Iris pigment epithelial cell (primary cell): ENCODE data around the gene SH3GL1.
A peak's percentile ranks its signal among the peaks of the same experiment; 100 is the strongest.
"Not testable (repeated sequence)": the region's sequence is repeated elsewhere in the genome, so short reads cannot be mapped to it uniquely, and the experiment has no call there.

Experiments used
- DNase-seq: peaks from one replicate; pipeline ENCODE4 v3.0.0-alpha.2; 2011; ENCODE audit warnings: low read depth

The SH3GL1 gene

GRCh38 chr19:4362831-4363545, 37.4 kb downstream of the SH3GL1 start:
- no peak for DNase-seq

- no peak for DNase-seq
Observed at GRCh38 chr19:4362101-4362828, 38.1 kb downstream of the SH3GL1 start.

- no peak for DNase-seq
Observed at GRCh38 chr19:4361152-4362046, 38.9 kb downstream of the SH3GL1 start.

DNA sequence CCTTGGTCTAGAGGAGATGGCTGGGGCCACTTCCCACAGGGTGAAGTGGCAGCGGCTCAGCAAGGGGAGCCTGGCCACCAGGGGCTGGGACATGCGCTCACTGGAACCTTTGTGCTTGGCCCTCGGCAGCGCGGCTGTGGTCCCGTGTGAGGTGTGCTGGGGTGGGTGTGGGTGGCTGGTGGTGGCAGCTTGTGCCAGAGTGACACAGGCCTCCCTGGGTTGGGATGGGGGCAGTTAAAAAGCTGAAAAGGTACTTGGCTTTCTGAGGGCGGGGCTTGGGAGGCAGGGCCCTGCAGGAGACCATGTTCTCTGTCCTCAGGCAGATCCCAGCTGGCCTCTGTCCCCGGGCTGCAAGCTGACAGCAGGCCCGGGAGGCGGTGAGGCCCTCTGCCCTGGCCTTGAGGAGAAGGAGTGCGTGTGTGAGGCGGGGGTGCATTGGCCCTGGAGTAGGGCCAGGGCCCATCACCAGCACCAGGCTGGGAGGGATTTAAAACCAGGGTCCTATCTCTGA, 39.7 kb downstream of the SH3GL1 start:
- DNase-seq = no peak

GRCh38 chr19:4360081-4360569, 40.2 kb downstream of the SH3GL1 start:
- DNase-seq = no peak

DNA sequence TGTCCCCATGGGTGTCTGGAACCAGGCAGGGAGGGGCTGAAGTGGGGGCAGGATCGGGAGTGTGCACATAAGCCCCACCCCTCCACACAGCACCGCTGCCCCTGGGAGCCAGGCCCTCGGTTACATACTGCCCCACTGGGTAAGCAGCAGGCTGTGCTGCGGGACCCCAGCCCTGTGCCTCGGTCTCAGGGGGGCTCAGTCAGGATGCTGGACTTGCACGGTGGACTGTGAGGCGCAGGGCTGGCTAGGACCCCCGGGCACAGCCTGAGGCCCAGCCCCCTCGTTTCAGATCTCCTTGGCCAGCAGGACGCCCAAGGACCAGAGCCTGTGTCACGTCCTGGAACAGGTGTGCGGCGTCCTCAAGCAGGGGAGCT, 40.7 kb downstream of the SH3GL1 start:
- no peak for DNase-seq

- no peak for DNase-seq
Observed at GRCh38 chr19:4358709-4359626, 41.4 kb downstream of the SH3GL1 start.

- no peak for DNase-seq
Observed at GRCh38 chr19:4357921-4358326, 42.4 kb downstream of the SH3GL1 start.

DNA sequence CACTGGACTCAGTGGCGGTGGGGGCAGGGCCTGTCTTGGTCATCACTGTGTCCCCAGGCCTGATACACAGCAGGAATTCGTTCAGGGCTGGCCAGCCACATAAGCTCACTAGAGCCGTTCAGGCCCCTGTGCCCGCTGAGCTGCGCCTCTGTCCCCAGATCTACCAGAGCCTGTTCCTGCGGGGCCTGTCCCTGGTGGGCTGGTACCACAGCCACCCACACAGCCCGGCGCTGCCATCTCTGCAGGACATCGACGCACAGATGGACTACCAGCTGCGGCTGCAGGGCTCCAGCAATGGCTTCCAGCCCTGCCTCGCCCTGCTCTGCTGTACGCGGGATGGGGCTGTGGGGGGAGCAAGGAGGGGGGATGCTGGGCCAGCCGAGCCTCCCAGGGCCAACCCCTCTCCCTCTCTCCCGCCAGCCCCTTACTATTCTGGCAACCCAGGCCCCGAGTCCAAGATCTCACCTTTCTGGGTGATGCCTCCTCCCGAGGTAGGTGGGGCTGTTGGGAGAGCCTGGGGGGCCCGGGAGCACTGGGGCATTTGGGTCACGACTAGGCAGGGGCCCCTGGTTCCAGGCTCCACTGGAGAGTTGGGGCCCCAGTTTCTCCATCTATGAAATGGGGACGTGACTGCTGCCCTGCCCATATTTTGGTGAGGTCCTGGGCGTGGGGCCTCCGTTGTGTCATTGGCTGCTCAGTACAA, 43.1 kb downstream of the SH3GL1 start:
- no peak for DNase-seq

- DNase-seq = no peak
Observed at GRCh38 chr19:4354897-4355296, 45.5 kb downstream of the SH3GL1 start.

GRCh38 chr19:4354282-4354681, 46.1 kb downstream of the SH3GL1 start:
- no peak for DNase-seq

- peak; percentile 53 for DNase-seq
Observed at GRCh38 chr19:4352701-4353121, 47.6 kb downstream of the SH3GL1 start.

DNA sequence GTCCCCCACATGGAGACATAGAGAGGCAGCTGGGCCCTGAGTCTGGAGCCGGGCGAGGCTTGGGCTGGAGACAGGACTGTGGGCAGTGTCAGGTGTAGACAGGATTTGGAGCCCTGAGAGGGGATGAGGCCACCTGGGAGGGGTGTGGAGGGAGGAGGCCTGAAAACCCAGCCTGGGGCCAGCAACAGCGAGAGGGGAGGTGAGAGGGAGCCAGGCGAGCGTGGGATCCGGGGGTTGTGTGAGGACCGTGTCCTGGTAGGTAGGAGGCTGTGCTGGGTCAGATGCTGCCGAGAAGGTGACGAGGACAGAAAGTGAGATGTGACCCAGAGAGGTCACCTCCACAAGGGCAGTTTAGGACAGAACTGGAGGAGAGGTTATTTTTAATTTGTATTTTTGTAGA, 49.6 kb downstream of the SH3GL1 start:
- no peak for DNase-seq

- DNase-seq = no peak
Observed at GRCh38 chr19:4350111-4350510, 50.2 kb downstream of the SH3GL1 start.

DNA sequence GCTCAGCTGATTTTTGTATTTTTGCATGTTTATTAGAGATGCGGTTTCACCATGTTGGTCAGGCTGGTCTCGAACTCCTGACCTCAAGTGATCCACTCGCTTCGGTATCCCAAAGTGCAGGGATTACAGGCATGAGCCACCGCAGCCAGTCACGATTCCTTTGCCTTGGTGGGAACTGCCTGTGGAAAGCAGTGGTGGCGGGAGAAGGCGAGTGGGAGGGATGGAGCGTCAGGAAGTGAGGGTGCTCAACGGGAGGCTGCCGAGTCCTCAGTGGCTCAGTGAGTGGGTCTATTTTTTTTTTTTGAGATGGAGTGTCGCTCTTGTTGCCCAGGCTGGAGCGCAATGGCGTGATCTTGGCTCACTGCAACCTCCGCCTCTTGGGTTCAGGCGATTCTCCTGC, 51.1 kb downstream of the SH3GL1 start:
- not testable (repeated sequence) for DNase-seq

DNA sequence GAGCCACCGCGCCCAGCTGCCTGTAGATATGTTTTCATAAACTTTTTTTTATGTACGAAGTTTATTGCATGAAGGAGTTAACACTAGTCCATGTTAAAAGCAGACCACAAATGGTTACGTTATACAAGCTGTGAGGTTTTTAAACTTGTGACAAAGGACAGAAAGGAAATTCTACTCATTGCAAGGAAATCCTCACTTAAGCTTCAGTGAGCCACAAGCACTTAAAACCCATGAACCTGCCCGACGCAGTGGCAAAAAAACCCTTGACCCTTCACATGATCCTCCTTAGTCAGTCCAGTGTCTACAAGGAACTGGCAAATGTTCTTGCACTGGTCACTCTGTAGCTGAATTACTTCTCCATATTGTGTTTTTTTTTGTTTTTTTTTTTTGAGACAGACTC, 52.8 kb downstream of the SH3GL1 start:
- peak; percentile 86 for DNase-seq

- DNase-seq = no peak
Observed at GRCh38 chr19:4346020-4346383, 54.3 kb downstream of the SH3GL1 start.

DNA sequence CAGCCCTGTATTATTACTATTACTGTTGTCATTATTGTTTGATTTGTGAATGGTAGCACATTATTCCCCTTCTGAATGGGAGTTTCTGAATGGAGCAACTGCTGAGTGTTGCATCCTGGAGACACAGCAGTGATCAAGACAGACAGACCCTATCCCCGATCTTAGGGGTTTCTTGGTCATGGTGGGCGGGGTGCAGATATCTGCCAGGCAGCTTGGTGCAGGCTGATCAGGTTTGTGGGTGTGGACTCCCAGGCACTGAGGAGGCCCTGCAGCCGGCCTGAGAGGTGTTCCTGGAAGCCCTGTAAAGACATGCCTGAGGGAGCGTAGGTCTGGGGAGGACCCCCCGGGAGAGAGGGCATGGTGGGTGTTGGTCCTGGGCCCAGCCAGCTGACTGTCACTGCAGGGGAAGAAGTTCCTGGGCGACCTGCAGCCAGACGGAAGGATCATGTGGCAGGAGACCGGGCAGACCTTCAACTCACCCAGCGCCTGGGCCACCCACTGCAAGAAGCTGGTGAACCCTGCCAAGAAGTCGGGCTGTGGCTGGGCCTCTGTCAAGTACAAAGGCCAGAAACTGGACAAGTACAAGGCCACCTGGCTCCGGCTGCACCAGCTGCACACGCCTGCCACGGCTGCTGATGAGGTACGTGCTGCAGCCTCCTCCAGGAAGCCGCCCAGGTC, 54.9 kb downstream of the SH3GL1 start:
- DNase-seq = no peak

- DNase-seq = peak; percentile 79
Observed at GRCh38 chr19:4343370-4344307, 56.7 kb downstream of the SH3GL1 start, which contains the start of gene MPND. Gene MPND (plus strand): TSS chr19:4343562. CDS start chr19:4343594, 32 bp downstream.
